G401.6 (cell line): Measurements from ENCODE around the gene BCAT1.

Experiments used
- FAIRE-seq: peaks from 2 replicates; lab custom pipeline; 2012; peaks lifted over from hg19 to GRCh38; lab: Jason Lieb, UNC

The BCAT1 gene

DNA sequence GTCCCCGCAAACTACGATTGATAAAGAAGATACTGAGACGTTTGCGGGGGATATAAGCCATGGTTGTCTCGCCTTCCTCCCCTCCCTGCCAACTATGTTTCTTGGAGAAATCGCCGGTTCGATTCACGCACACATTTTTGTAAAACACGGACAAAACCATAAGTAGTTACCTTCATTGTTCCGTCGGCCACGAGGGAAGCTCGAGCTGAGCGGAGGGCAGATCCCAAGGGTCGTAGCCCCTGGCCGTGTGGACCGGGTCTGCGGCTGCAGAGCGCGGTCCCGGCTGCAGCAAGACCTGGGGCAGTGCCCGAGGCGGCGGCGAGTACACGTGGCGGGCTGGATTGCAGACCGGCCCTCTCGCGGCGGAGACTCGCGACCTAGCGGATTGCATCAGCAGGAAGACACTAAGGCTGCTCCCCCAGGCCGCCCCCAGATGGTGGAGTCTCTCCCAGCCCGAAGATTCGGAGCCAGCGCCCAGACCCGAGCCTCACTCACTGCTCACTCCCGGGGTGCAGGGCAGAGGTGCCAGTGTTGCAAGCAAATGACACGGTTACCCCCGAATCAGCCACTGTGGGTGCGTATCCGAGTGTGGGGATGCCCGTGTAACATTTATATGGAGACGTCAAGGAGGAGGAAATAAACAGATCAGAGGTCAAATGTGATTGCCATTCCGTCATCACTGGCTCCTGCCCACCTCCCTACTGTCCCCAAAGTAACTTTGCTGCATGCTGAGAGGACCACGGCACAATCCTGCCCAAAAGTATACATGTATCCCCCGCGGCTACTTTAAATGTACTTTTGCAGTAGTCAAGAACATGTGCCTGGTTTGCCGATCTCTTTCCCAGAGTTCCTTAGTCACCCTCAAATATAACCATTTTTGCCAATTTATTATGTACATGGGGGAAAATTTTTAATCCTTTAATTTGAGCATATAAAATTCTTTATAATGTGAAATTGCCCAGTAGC is at the start of gene BCAT1:
Gene BCAT1 (minus strand): TSS at position 345 of the 966 bp plus-strand sequence. CDS start 169 bp downstream, at position 176.
- FAIRE-seq: no peak

- no peak for FAIRE-seq
Observed at GRCh38 chr12:24997970-24998582, 49.2 kb upstream of the BCAT1 start.

- FAIRE-seq: no peak
Observed at GRCh38 chr12:24997496-24997895, 48.6 kb upstream of the BCAT1 start.

DNA sequence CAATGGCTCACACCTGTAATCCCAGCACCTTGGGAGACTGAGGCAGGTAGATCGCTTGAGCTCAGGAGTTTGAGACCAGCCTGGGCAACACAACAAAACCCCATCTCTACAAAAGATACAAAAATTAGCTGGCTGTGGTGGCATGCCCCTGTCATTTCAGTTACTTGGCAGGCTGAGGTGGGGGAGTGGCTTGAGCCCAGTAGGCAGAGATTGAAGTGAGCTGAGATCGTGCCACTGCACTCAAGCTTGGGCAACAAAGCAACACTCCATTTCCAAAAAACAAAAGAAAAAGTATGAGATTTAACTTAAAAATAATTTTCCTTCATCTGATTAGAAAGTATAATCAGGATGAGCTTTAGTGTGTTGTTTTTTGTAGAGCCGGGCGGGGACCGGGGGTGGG is 47.9 kb upstream of the BCAT1 start:
- FAIRE-seq: no peak

GRCh38 chr12:24996102-24996797 is 47.3 kb upstream of the BCAT1 start:
- FAIRE-seq: no peak

DNA sequence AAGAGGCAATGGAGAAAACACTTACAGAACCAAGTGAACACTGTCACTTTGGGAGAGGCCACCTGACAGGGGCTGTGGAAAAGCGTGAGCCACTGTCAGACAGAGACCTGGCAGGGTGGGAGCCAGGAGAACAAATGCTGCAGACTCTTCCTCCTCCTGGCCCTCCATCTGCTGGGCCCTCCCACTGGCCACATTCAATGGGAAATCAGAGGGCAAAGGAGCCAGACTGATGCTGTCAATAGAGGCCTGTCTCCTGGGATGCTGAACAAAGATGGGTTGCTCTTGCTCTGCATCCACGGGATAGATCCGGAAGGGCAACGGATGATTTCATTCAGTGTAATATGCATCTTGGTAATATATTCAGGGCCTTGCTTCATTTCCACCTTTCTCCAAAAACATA is 44.9 kb upstream of the BCAT1 start:
- no peak for FAIRE-seq

GRCh38 chr12:24991209-24992049 is 42.5 kb upstream of the BCAT1 start:
- FAIRE-seq: peak; percentile 86

DNA sequence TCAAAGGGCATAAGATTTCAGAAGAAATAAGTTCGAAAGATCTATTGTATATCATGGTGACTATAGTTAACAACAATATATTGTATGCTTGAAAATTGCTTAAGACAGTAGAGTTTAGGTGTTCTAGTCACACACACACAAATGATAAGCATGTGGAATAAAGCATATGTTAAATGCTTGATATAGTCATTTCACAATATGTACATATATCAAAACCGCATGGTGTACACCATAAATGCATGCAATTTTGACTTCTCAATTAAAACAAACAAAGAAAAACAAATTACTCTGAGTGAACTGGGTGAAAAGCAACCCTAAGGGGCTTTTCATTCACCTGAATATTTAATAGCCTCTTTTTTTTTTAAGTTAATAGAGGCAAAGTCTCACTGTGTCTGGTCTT is 40.3 kb upstream of the BCAT1 start:
- no peak for FAIRE-seq

GRCh38 chr12:24982250-24982649 is 33.3 kb upstream of the BCAT1 start:
- FAIRE-seq: no peak

DNA sequence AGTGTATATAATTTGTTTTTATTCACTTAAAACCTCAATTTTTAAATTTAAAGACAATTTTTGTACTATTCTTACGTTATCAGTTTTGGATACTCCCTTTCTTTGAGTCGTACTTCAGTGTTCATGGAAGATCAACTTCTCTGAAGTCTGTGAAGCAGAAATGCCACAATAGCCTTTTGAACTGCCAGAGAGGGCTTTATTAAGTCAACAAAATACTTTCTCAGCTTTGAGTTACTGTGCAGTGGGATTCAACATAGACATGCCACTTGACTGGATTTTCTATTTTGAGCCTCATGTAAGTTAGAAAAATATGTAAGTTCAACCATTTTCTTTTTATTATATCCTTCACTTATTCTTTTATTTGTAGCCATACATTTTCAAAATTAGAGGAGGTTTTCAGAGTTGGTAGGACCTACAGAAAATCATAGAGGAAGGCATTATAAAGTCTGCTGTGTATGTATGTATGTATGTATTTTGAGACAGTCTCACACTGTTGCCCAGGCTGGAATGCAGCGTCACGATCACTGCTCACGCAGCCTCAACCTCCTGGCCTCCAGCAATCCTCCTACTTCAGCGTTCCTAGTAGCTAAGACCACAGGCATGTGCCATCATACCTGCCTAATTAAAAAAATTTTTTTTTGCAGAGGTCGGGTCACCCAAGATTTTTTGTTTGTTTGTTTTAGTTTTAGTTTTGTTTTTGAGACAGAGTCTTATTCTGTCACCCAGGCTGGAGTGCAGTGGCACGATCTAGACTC is 31.3 kb upstream of the BCAT1 start:
- FAIRE-seq: no peak

DNA sequence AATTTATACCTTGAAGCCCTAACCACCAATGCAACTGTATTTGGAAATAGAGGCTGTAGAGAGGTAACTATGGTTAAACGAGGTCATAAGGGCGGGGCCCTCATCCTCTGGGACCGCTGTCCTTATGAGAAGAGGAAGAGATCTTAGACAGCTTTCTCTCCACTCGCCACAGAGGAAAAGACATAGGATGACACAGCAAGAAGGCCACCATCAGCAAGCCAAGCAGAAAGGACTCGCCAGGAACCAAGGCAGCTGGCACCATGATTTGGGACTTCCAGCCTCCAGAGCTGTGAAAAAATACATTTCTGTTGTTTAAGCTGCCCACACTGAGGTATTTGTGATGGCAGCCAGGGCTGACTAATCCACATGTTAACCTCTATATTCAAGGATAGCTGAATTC is 30.4 kb upstream of the BCAT1 start:
- no peak for FAIRE-seq

DNA sequence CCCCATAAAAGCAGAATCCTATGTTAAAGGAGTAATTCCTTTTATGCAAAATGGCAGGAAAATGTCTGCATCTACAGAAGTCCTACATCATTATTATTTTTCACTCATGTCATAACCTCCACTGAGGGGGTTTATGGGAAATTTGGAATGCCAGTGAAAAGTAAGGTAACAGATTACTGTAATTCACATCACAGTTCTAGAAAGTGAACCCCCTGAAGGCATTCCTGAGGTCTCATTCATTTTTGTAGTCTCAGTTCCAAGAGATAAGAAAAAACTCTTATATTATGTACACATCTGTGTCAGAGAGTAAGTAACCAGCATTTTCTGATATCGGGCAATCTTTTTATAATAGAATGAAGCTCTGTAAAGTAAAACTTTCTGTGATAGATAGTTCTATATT is 28.8 kb upstream of the BCAT1 start:
- FAIRE-seq: no peak

DNA sequence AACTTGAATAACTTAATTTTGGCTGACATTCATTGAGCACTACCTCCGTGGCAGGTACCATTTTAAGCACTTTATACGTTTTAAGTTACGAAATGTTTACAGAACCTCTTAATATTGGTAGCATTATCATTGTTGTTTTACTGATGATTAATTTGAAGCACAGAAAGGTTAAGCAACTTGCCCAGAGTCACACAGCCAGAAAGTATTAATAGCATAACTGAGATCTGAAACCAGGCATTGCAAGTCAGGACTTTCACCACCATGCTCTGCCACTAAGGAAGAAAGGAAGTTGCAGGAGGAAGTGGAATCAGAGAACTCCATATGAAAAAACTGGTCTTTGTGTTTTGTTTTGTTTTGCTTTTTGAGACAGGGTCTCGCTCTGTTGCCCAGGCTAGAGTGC is 28.2 kb upstream of the BCAT1 start:
- no peak for FAIRE-seq

DNA sequence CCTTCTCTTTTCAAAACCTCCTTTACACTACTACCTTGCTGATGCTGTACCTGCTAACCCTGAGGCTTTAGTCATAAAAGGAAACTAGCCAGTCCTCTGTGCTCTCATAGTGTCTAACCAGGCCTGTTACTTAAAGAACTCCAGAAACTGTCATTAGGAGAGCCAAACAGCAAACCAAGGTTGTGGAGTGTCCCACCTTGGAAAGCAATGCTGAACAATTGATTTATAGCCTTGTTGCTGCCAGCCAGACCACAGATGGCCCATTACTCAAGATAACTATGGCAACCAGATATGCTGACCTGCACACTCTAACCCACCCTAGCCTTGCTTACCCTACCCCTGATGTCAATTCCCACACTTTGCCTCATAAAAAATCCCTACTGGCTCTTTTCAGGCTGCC is 26.5 kb upstream of the BCAT1 start:
- FAIRE-seq: no peak

- no peak for FAIRE-seq
Observed at GRCh38 chr12:24974216-24974615, 25.3 kb upstream of the BCAT1 start.

DNA sequence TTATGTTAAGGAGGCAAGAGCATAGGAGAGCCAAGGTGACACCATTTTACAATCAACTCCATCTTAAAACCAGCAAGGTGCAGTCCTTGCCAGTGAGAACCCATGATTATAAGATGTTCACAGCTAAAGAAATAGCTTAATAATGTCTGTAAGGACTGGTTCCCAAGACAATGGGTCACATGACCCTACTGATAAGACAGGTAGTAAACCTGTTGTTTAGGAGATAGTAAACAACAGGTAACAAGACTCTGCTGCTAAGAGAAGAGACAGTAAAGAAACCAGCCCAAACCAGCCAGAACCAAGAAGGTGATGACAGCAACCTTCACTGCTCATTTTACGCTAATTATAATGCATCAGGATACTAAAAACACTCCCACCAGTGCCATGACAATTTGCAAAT is 23.2 kb upstream of the BCAT1 start:
- FAIRE-seq: no peak

DNA sequence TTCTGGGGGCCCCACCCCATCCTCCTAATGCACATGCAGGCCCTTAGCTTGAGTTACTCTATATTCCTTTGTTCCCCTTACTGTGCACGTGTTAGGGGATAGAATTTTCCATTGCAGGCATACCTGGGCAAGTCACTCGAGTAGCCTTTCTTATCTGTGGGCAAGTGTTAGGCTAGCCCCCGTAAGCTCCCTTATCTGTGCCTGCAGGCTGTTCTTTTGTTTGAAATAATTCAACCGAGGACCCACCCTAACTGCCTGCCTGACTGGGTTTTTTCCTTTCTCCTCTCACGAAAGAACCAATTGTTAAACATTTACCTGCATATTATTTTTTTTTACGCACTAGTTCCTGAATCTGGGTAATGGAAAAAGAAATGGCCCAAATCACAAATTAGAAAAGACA is 21.3 kb upstream of the BCAT1 start:
- FAIRE-seq: no peak

DNA sequence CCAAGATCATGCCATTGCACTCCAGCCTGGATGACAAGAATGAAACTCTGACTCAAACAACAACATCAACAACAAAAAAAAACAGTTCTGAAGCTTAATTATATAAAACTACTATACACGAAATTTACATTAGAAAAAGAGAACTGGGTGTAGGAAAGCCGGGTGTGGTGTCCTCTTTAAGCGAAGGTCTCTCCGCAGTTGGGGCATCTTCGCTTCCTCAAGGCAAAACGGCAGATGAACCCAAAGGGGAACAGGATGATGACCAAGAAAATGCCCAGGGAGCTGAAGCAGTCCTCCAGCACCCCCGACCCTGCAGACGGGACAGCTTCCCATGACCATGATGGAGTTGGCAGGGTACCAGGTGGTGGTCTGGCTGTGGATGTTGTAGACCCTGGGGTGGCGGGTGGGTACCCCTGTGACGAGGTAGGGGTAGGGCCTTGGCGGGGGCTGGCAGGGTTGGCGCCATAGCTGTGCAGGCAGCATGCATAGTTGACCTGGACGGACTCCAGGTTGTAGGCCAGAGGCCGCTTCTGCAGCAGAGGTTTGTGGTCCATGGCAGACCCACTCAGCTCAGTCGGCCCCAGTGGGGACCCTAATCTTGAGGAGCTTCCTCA is 18.2 kb upstream of the BCAT1 start:
- no peak for FAIRE-seq

DNA sequence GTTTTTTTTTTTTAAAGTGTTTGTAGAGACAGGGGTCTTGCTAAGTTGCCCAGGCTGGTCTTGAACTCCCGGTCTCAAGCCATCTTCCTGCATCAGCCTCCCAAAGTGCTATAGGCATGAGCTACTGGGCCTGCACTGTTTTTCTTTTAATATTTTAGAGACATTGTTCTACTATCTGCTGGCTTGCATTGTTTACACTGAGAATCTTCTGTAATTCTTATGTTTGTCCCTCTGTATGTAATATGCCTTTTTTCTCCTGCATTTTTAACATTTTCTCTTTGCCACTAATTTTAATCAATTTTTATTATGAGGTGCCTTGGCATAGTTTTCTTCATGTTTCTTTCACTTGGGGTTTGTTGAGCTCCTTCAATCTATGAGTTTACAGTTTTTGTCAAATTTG is 15.4 kb upstream of the BCAT1 start:
- no peak for FAIRE-seq

DNA sequence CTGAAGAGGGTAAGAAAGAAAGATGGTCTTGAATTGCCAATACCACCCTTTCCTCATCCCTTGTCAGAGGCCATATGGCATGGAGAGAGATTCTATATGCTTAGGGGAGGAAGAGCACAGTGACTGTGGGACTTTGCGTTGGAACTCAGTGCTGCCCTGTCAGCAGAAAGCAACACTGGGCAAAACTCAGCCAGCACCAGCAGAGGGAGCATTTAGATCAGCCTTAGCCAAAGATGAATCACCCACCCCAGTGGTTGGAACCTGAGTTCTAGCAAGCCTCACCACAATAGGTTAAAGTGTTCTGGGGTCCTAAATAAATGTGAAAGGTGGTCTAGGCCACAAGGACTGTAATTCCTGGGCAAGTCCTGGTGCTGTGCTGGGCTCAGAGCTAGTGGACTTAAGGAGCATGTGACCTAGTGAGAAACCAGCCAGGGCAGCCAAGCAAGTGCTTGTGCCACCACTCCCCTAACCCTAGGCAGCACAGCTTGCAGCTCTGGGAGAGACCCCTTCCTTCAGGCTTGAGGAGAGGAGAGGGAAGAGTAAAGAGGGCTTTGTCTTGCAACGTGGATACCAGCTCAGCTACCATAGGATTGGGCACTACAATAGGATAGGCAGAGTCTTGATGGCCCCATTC is 11.4 kb upstream of the BCAT1 start:
- no peak for FAIRE-seq
